HG03558 (cell line): Measurements from ENCODE around the gene FGF22.
"Not testable (repeated sequence)": the region's sequence is repeated elsewhere in the genome, so short reads cannot be mapped to it uniquely, and the experiment has no call there.

ENCODE experiments used
- ATAC-seq: cut with Tn5 transposase; IDR thresholded peaks from one replicate; pipeline ENCODE4 v1.9.1; 2021; ENCODE audit warnings: moderate number of reproducible peaks; ENCODE audit not compliant: unreplicated experiment; ENCODE audit errors: extremely low read depth

FGF22 gene

DNA sequence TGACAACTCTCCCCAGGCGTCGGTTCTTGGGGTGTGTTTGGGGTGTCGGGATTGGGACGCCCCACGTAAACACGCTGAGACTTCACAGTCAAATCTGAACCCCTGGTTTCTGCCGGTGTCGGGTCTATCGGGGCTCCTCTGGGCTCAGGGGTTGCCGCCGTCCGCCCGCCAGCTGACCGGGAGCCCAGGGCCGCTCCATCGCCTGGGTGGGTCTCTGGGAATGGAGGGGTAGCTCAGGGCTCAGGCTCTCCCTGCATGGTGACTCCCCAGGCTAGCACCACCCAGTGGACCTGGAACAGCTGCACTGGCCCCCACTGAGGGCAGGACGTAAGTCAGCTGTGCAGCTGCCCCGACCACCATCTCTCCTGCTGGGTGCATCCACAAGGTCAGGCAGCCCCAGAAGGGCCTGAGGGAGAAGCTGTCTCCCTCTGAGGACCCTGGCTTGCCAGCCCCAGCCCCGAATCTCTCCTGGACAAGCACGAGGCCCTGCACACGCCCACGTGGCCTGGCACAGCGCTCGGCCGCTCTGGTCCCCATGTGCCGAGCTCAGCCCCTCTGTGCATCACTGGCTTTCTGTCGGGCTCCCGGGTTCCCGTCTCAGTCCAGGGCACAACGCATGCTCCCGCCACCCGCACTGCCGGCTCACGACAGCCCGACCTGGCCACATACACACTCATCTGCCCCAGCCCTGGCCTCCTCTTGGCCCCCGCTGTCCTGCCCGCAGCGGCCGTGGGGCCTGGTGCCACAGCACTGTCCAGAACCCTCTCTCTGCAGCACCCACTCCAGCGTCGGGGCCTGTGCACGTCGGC is 17.3 kb downstream of the FGF22 start:
- ATAC-seq, result no peak

DNA sequence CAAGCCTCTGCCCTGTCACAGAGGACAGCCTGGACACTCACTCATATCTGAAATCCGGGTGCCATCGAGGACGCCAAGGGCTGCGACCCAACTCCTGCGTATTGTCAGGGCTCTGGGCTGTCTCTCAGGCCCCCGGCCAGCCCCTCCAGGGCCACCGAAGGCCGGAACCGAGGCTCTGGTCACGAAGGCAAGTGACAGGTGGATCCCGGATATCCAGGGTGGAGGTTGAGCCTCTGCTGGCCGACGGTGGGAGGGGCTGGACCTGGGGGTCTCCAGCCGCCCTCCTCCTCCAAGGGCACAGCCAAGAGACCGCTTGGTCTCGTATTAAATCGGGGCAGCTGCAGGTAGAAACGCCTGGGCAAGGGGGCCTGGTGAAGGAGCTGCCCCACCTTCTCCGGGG is 17.9 kb downstream of the FGF22 start:
- ATAC-seq, result no peak

GRCh38 chr19:658059-658839 is 18.6 kb downstream of the FGF22 start:
- ATAC-seq, result no peak

- ATAC-seq, result no peak
Observed at GRCh38 chr19:658916-659839, 19.5 kb downstream of the FGF22 start.

GRCh38 chr19:660793-661426 is 21.2 kb downstream of the FGF22 start:
- ATAC-seq, result no peak

DNA sequence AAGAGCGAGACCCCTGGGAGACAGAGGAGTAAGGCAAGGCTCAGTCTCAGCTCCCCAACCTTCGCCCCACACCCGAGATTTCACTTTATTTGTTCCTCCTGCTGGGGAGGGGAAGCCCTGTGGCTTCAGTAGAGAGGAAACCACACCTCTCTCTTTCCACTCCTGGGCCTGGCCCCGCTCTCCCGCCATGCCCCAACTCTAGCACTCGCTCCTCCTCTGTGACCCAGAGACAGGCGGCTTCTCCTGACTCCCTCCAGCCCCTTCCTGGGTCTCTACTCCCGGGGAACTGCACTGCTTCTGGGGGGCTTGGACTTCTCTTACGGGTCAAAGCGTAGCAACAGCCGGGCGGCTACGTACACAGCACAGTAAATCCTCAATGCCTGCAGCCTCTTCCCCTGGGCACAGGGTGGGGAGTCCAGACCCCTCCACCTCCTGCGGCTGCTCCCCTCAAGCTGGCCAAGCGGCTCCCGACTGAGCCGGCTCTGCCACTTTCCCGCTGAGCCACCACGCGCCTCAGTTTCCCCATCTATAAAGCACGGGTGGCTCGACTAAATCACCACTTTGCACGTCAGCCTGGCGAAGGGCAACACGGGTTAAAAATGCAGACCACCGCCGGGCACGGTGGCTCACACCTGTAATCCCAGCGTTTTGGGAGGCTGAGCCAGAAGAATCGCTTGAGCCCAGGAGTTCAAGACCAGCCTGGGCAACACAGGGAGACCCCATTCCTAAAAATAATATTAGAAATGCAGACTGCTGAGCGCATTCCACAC is 21.9 kb downstream of the FGF22 start:
- ATAC-seq, result no peak

GRCh38 chr19:662207-662961 is 22.7 kb downstream of the FGF22 start:
- no peak for ATAC-seq

GRCh38 chr19:662962-663681 is 23.4 kb downstream of the FGF22 start, which contains the start of gene RNF126:
TSS of gene RNF126 (minus strand) at chr19:663214. CDS start at chr19:663121, 93 bp downstream.
- ATAC-seq, result no peak

GRCh38 chr19:663682-664117 is 24.0 kb downstream of the FGF22 start:
- no peak for ATAC-seq

- ATAC-seq, result no peak
Observed at GRCh38 chr19:664913-665443, 25.3 kb downstream of the FGF22 start.

- not testable (repeated sequence) for ATAC-seq
Observed at GRCh38 chr19:666985-667573, 27.4 kb downstream of the FGF22 start.

DNA sequence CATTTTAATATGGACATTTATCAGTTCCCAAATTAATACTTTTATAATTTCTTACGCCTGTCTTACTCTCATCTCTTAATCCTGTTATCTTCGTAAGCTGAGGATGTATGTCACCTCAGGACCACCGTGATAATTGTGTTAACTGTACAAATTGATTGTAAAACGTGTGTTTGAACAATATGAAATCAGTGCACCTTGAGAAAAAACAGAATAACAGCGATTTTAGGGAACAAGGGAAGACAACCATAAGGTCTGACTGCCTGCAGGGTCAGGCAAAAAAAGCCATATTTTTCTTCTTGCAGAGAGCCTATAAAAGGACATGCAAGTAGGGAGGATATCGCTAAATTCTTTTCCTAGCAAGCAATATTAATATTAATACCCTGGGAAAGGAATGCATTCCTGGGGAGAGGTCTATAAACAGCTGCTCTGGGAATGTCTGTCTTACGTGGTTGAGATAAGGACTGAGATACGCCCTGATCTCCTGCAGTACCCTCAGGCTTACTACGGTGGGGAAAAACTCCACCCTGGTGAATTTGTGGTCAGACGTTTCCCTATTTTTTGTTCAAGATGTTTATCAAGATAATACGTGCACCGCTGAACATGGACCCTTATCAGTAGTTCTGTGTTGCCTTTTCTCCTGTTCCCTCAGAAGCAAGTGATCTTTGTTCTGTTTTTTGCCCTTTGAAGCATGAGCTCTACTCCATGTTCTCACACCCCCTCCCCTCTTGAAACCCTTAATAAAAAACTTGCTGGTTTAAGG is 29.2 kb downstream of the FGF22 start:
- not testable (repeated sequence) for ATAC-seq

DNA sequence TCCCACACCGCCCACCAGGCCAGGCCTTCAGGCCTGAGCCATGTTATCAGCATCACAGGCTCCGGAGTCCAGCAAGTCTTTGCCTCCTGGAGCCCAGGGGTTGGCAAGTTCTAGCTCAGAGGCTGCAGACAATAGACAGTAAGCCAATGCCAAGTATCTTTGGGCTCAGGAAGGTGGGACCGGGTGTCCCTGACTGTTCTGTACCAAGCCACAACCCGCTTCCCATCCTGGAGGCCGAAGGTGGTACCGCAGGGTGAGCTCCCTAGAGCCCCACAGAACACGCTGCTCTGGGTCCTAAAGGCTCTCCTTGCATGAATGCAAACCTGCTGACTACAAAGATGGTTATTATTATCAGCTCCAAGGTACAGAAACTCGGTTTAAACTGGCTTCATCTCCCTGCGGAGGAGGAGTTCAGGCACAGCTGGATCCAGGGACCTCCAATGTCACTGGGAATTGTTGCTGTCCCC is 31.0 kb downstream of the FGF22 start:
- no peak for ATAC-seq

GRCh38 chr19:674282-675151 is 34.8 kb downstream of the FGF22 start:
- ATAC-seq, result no peak

- no peak for ATAC-seq
Observed at GRCh38 chr19:676007-676338, 36.3 kb downstream of the FGF22 start.
